SU-DHL-6 (cell line): Measurements from ENCODE around the gene GOLGB1.

Source experiments
- H2AFZ ChIP-seq: fragments of 200-600 bp; sonication (generic); 2 replicates; pipeline ENCODE4 v1.6.1; 2014; ENCODE audit warnings: low read depth, mild to moderate bottlenecking, moderate library complexity, mixed read lengths, antibody characterized with exemption, low read length; ENCODE audit not compliant: severe bottlenecking
- H3F3A ChIP-seq: fragments of 200-600 bp; shearing (Covaris generic); 2 replicates; pipeline ENCODE4 v1.6.0; 2016; ENCODE audit warnings: antibody characterized with exemption, mild to moderate bottlenecking; ENCODE audit not compliant: insufficient read depth
- H3K27ac ChIP-seq: fragments of 200-600 bp; sonication (generic); 2 replicates; pipeline ENCODE4 v1.5.1; 2016; ENCODE audit warnings: low read depth, mild to moderate bottlenecking, low read length, moderate library complexity, mixed read lengths
- H3K27me3 ChIP-seq: fragments of 200-600 bp; sonication (generic), shearing (Covaris generic); 2 replicates; pipeline ENCODE4 v1.6.0; 2014; ENCODE audit warnings: mild to moderate bottlenecking, low read length
- H3K36me3 ChIP-seq: fragments of 200-600 bp; sonication (generic); 2 replicates; pipeline ENCODE4 v1.6.1; 2014; ENCODE audit warnings: mild to moderate bottlenecking, low read length, mixed read lengths
- H3K4me2 ChIP-seq: fragments of 300-600, 200-600 bp; shearing (Covaris generic), sonication (generic); 2 replicates; pipeline ENCODE4 v1.6.0; 2014; ENCODE audit warnings: low read length, low read depth, mild to moderate bottlenecking; ENCODE audit not compliant: poor library complexity, severe bottlenecking
- H3K4me3 ChIP-seq: fragments of 200-600 bp; sonication (generic); 2 replicates; pipeline ENCODE4 v1.5.1; 2014; ENCODE audit warnings: antibody characterized with exemption, low read length, mild to moderate bottlenecking, mixed read lengths; ENCODE audit not compliant: insufficient read depth, poor library complexity, severe bottlenecking
- H3K79me2 ChIP-seq: fragments of 200-600 bp; sonication (generic); 2 replicates; pipeline ENCODE4 v1.6.1; 2014; ENCODE audit warnings: mild to moderate bottlenecking, low read length, moderate library complexity; ENCODE audit not compliant: insufficient read depth
- H3K9ac ChIP-seq: fragments of 200-600 bp; sonication (generic); 2 replicates; pipeline ENCODE4 v1.7.0; 2014; ENCODE audit warnings: mild to moderate bottlenecking, low read length
- H3K9me2 ChIP-seq: fragments of 200-600 bp; sonication (generic); replicated peaks from 2 replicates; pipeline ENCODE4 v1.6.1; 2014; ENCODE audit warnings: low read length; ENCODE audit not compliant: insufficient read depth
- H3K9me3 ChIP-seq: fragments of 200-600 bp; sonication (generic); 2 replicates; pipeline ENCODE4 v1.6.1; 2014; ENCODE audit warnings: low read length, mixed read lengths; ENCODE audit not compliant: insufficient read depth
- H4K20me1 ChIP-seq: fragments of 200-600 bp; sonication (generic); 2 replicates; pipeline ENCODE4 v1.6.1; 2014; ENCODE audit warnings: low read depth, mild to moderate bottlenecking, antibody characterized with exemption, low read length, moderate library complexity, mixed read lengths
- EZH2phosphoT487 ChIP-seq: fragments of 200-600 bp; sonication (generic), shearing (Covaris generic); conservative IDR thresholded peaks from 2 replicates; pipeline ENCODE4 v1.6.1; 2018; ENCODE audit warnings: mild to moderate bottlenecking, antibody characterized with exemption, low read length, moderate library complexity, mixed read lengths
- TF ChIP-seq, protein P1 (sequence below): fragments of 200-600 bp; sonication (generic); IDR thresholded peaks from one replicate; pipeline ENCODE4 v1.5.1; 2017; ENCODE audit warnings: antibody characterized with exemption, mild to moderate bottlenecking, low read length, moderate library complexity; ENCODE audit not compliant: insufficient read depth, poor library complexity, severe bottlenecking

The GOLGB1 gene

DNA sequence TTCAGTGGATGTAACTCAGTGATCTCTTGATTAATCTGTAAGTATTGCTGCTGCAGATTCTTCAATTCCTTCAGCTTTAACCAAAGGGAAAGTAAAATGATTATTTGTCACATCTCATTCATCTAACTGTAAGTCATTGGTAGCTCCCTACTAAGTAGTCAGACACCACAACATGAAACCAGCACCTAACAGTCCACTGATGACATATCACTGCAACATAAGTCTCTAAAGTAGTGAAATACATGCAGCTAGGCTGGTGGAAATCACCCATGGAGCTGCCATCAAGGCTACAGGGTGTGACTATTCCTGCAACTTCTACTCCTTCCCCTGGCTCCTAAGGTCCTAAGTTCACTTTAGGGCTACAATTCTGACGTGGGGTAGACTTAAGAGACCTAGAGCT, 67.7 kb downstream of the GOLGB1 start:
- Histone ChIP-seq H3F3A (no peaks in the 10 kb centered on the region), H3K36me3 (peaks cover 5% of the 10 kb centered on the region; the same call in 1 of the 2 replicates), H3K9me3 (peaks cover 8% of the 10 kb centered on the region; the same call in 1 of the 2 replicates), H3K79me2 (no peaks in the 10 kb centered on the region), H2AFZ (no peak overlapping the region), H3K9me2 (no peaks in the 10 kb centered on the region), H3K4me2 (no peak overlapping the region), H4K20me1 (no peaks in the 10 kb centered on the region), H3K4me3 (no peak overlapping the region), H3K27me3 (no peaks in the 10 kb centered on the region), H3K27ac (no peak overlapping the region), H3K9ac (no peak overlapping the region)
- TF ChIP-seq, protein P1, sequence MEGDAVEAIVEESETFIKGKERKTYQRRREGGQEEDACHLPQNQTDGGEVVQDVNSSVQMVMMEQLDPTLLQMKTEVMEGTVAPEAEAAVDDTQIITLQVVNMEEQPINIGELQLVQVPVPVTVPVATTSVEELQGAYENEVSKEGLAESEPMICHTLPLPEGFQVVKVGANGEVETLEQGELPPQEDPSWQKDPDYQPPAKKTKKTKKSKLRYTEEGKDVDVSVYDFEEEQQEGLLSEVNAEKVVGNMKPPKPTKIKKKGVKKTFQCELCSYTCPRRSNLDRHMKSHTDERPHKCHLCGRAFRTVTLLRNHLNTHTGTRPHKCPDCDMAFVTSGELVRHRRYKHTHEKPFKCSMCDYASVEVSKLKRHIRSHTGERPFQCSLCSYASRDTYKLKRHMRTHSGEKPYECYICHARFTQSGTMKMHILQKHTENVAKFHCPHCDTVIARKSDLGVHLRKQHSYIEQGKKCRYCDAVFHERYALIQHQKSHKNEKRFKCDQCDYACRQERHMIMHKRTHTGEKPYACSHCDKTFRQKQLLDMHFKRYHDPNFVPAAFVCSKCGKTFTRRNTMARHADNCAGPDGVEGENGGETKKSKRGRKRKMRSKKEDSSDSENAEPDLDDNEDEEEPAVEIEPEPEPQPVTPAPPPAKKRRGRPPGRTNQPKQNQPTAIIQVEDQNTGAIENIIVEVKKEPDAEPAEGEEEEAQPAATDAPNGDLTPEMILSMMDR, result no peak
- no peak for TF ChIP-seq EZH2phosphoT487

- Histone ChIP-seq H3K36me3 (0 out of 2 replicates have a peak, but pooled peaks cover 4% of the 10 kb centered on the region), H3K27me3 (no peaks in the 10 kb centered on the region), H3K4me3 (no peak overlapping the region), H3F3A (no peaks in the 10 kb centered on the region), H4K20me1 (no peaks in the 10 kb centered on the region), H3K9ac (no peak overlapping the region), H3K9me2 (no peaks in the 10 kb centered on the region), H3K27ac (no peak overlapping the region), H2AFZ (no peak overlapping the region), H3K79me2 (no peaks in the 10 kb centered on the region), H3K4me2 (no peak overlapping the region), H3K9me3 (no peaks in the 10 kb centered on the region)
- TF ChIP-seq, protein P1, result no peak
- TF ChIP-seq EZH2phosphoT487, result no peak
These were observed 72.4 kb downstream of the GOLGB1 start for GRCh38 chr3:121677141-121677540.

DNA sequence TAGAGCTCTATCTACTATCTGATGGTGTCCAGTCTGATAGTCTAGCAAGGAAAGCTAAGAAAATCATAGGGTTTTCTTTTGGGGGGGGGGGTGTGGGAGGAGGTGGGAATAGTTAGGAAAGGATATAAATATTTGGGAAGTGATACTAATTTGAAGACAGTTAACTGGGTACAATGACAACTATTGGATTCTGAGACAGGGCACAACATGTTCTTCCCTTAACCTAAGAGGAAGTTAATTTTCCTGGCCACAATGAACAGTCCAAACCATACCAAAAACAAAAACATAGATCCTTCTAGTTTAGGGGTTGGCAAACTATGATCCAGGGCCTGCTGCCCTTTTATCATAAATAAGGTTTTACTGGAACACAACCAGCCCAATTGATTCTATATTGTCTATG, 78.9 kb downstream of the GOLGB1 start:
- Histone ChIP-seq H3K4me3 (no peak overlapping the region), H3K79me2 (no peaks in the 10 kb centered on the region), H3K27me3 (no peaks in the 10 kb centered on the region), H3K4me2 (no peak overlapping the region), H3K36me3 (no peaks in the 10 kb centered on the region), H3F3A (no peaks in the 10 kb centered on the region), H3K27ac (no peak overlapping the region), H3K9ac (no peak overlapping the region), H2AFZ (no peak overlapping the region), H3K9me2 (no peaks in the 10 kb centered on the region), H4K20me1 (no peaks in the 10 kb centered on the region), H3K9me3 (no peaks in the 10 kb centered on the region)
- TF ChIP-seq EZH2phosphoT487, result no peak
- TF ChIP-seq, protein P1, result no peak
